HEK293 (cell line): ENCODE results near the gene DMRTA2.

ENCODE experiments used
- CTCF ChIA-PET: fragments of 350-600 bp; formaldehyde crosslinking; extraction: SDS; loops from one replicate; lab custom pipeline; 2021; ENCODE audit warnings: antibody characterized with exemption; lab: Yijun Ruan, JAX
- POLR2A ChIA-PET: fragments of 300-600 bp; formaldehyde crosslinking; extraction: SDS; loops from one replicate; lab custom pipeline; 2020; ENCODE audit warnings: antibody characterized with exemption, inconsistent platforms; lab: Yijun Ruan, JAX
- H3K27ac ChIP-seq: fragments of 200-500 bp; sonication (Bioruptor generic); 2 replicates; pipeline ENCODE4 v1.5.1; 2014; ENCODE audit warnings: low read depth, low read length, control low read depth, inconsistent platforms; ENCODE audit errors: extremely low read depth
- H3K36me3 ChIP-seq, 2 experiments: fragments of 200-500 bp in 1 of 2; sonication (Bioruptor generic) in 1 of 2; 1 replicate in 1 of 2; 2 replicates in 1 of 2; pipeline ENCODE4 v1.5.1; 2014 to 2017; ENCODE audit warnings: inconsistent platforms in 2 of 2, low read length in 2 of 2; ENCODE audit not compliant: control insufficient read depth in 2 of 2, insufficient read depth in 1 of 2
- H3K4me1 ChIP-seq: fragments of 200-500 bp; sonication (Bioruptor generic); 2 replicates; pipeline ENCODE4 v1.5.1; 2014; ENCODE audit warnings: mild to moderate bottlenecking, low read length, inconsistent platforms; ENCODE audit not compliant: control insufficient read depth, insufficient read depth
- H3K4me3 ChIP-seq: 2 replicates; pipeline ENCODE4 v1.5.1; 2011; ENCODE audit warnings: low read depth, mild to moderate bottlenecking, control low read depth, low read length, moderate library complexity
- H3K9me3 ChIP-seq: fragments of 200-500 bp; sonication (Bioruptor generic); 2 replicates; pipeline ENCODE4 v1.5.1; 2014; ENCODE audit warnings: low read depth, low read length, inconsistent platforms; ENCODE audit not compliant: control insufficient read depth, insufficient read depth
- CTCF ChIP-seq: fragments of 450-650 bp; formaldehyde crosslinking; IDR thresholded peaks from 2 replicates; pipeline ENCODE4 v1.5.1; 2016; ENCODE audit warnings: missing biosample characterization, missing genetic modification characterization
- SCRT1 ChIP-seq: fragments of 450-650 bp; formaldehyde crosslinking; IDR thresholded peaks from 2 replicates; pipeline ENCODE4 v1.5.1; 2016; ENCODE audit warnings: missing biosample characterization, missing genetic modification characterization, borderline replicate concordance
- ZBTB17 ChIP-seq: fragments of 450-650 bp; formaldehyde crosslinking; IDR thresholded peaks from 2 replicates; pipeline ENCODE4 v1.5.1; 2016; ENCODE audit warnings: missing biosample characterization, missing genetic modification characterization
- ZNF184 ChIP-seq: fragments of 450-650 bp; IDR thresholded peaks from 2 replicates; pipeline ENCODE4 v1.5.1; 2018; ENCODE audit warnings: missing biosample characterization, mild to moderate bottlenecking, missing genetic modification characterization
- ZNF23 ChIP-seq: fragments of 450-650 bp; formaldehyde crosslinking; IDR thresholded peaks from 2 replicates; pipeline ENCODE4 v1.5.1; 2016; ENCODE audit warnings: missing biosample characterization, missing genetic modification characterization, borderline replicate concordance
- ZNF350 ChIP-seq: fragments of 450-650 bp; formaldehyde crosslinking; IDR thresholded peaks from 2 replicates; pipeline ENCODE4 v1.5.0; 2017; ENCODE audit warnings: missing biosample characterization, mild to moderate bottlenecking, missing genetic modification characterization
- ZNF513 ChIP-seq: fragments of 450-650 bp; IDR thresholded peaks from 2 replicates; pipeline ENCODE4 v1.5.1; 2018; ENCODE audit warnings: missing biosample characterization, missing genetic modification characterization
- ZNF585B ChIP-seq: fragments of 450-650 bp; formaldehyde crosslinking; IDR thresholded peaks from 2 replicates; pipeline ENCODE4 v1.5.1; 2016; ENCODE audit warnings: missing biosample characterization, missing genetic modification characterization
- ZNF596 ChIP-seq: fragments of 450-650 bp; IDR thresholded peaks from 2 replicates; pipeline ENCODE4 v1.5.0; 2018; ENCODE audit warnings: missing biosample characterization, mild to moderate bottlenecking, missing genetic modification characterization, moderate library complexity
- ZNF654 ChIP-seq: fragments of 450-650 bp; formaldehyde crosslinking; IDR thresholded peaks from 2 replicates; pipeline ENCODE4 v1.5.1; 2016; ENCODE audit warnings: low read depth, missing biosample characterization, missing genetic modification characterization
- ZNF776 ChIP-seq: fragments of 450-650 bp; formaldehyde crosslinking; IDR thresholded peaks from 2 replicates; pipeline ENCODE4 v1.5.0; 2017; ENCODE audit warnings: missing biosample characterization, missing genetic modification characterization, borderline replicate concordance
- ZNF777 ChIP-seq: fragments of 450-650 bp; formaldehyde crosslinking; IDR thresholded peaks from 2 replicates; pipeline ENCODE4 v1.5.1; 2017; ENCODE audit warnings: missing biosample characterization, missing genetic modification characterization, borderline replicate concordance

Gene DMRTA2

GRCh38 chr1:50416150-50416527 is 7.1 kb downstream of the DMRTA2 start:
- H3K27ac ChIP-seq, result no peak overlapping the region
- no peaks in the 10 kb centered on the region for H3K4me1 ChIP-seq
- no peaks in the 10 kb centered on the region for H3K9me3 ChIP-seq
- no peak overlapping the region for H3K4me3 ChIP-seq
- ChIA-PET CTCF (no interaction called here), POLR2A (no interaction called here)
- TF ChIP-seq ZNF513 (tag by site-specific recombination) (no peak), ZNF596 (no peak), ZNF585B (tag by site-specific recombination) (no peak)
- H3K36me3 ChIP-seq, result peaks cover 0 to 29% of the 10 kb centered on the region in 2 experiments; a peak in 1 of 3 replicates

- H3K27ac ChIP-seq, result no peak overlapping the region
- no peak for TF ChIP-seq SCRT1
- TF ChIP-seq ZNF776 (tag by site-specific recombination), result no peak
- no peak for TF ChIP-seq ZBTB17
- no peak for TF ChIP-seq ZNF654 (tag by site-specific recombination)
- no peak for TF ChIP-seq ZNF23
- no peak for TF ChIP-seq ZNF777 (tag by site-specific recombination)
- no peaks in the 10 kb centered on the region for H3K9me3 ChIP-seq
- ChIA-PET POLR2A (no interaction called here), CTCF (no interaction called here)
- no peak overlapping the region for H3K4me3 ChIP-seq
- H3K36me3 ChIP-seq, result peaks cover 0 to 22% of the 10 kb centered on the region in 2 experiments; a peak in 1 of 3 replicates
- H3K4me1 ChIP-seq, result no peaks in the 10 kb centered on the region
These were observed 7.8 kb downstream of the DMRTA2 start for GRCh38 chr1:50415235-50416149.

- POLR2A ChIA-PET, result no interaction called here
- Histone ChIP-seq H3K36me3 (peaks cover 0 to 16% of the 10 kb centered on the region in 2 experiments; a peak in 1 of 3 replicates), H3K9me3 (no peaks in the 10 kb centered on the region), H3K27ac (no peak overlapping the region), H3K4me1 (no peaks in the 10 kb centered on the region), H3K4me3 (no peak overlapping the region)
- CTCF ChIA-PET, result no interaction called here
- TF ChIP-seq ZNF776 (tag by site-specific recombination), result no peak
- no peak for TF ChIP-seq ZNF23
- no peak for TF ChIP-seq CTCF (tag by site-specific recombination)
These were observed 8.4 kb downstream of the DMRTA2 start for GRCh38 chr1:50414853-50415234.

- TF ChIP-seq ZNF184 (no peak), ZNF350 (peak; percentile 94)
- Histone ChIP-seq H3K36me3 (no peaks in the 10 kb centered on the region), H3K9me3 (no peaks in the 10 kb centered on the region), H3K27ac (no peak overlapping the region), H3K4me3 (no peak overlapping the region), H3K4me1 (no peaks in the 10 kb centered on the region)
- ChIA-PET CTCF (interaction anchor here (0.6 kb wide), 1 partner anchor 22 kb away, joined by 3 read pairs; no protein-coding TSS in a partner anchor), POLR2A (no interaction called here)
These were observed 10.3 kb downstream of the DMRTA2 start for GRCh38 chr1:50412813-50413476.
